GM19395 (cell line): ENCODE data around the gene LAMA1.
"Not testable (repeated sequence)": the region's sequence is repeated elsewhere in the genome, so short reads cannot be mapped to it uniquely, and the experiment has no call there.

ENCODE experiments used
- ATAC-seq: cut with Tn5 transposase; IDR thresholded peaks from one replicate; pipeline ENCODE4 v1.9.1; 2021; ENCODE audit warnings: mild to moderate bottlenecking, moderate library complexity; ENCODE audit not compliant: unreplicated experiment

LAMA1 gene

GRCh38 chr18:6949800-6950586 lies 167.6 kb downstream of the LAMA1 start:
- ATAC-seq: no peak

- ATAC-seq: no peak
These were observed 169.1 kb downstream of the LAMA1 start for GRCh38 chr18:6948281-6949055.

DNA sequence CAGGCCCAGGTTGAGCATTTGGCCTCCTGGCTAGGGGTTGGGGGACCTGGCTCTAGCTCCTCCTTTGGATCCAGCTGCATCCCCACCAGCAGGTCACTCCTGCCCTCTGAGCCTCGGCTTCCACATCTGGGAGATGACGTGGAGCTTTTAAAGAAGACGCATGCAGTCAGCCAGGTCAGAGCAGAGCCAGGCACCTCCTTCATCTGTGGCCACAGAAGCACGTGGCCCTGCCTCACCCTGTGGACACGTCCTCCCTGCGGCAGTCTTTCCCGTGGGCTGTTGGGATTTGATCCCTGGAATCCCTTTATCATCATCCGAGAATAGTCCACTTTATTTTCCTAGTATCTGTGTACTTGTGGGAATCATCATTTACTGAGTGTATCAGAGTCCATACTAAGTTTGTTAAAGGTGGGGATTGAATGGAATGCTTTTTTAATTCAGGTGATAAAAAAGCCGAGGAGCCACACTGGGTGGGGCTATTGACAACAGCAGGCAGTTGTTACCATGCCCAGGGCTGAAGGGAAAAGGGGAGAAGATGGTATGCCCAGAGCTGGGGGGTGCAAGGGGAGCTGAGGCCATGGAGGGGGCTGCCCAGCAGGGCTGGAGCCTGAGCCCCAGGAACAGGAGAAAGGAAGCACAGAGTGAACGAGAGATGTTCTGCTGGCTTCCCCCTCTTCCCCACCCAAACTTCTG lies 170.1 kb downstream of the LAMA1 start:
- ATAC-seq: no peak

GRCh38 chr18:6943143-6943542 lies 174.5 kb downstream of the LAMA1 start:
- no peak for ATAC-seq

GRCh38 chr18:6942742-6943141 lies 174.9 kb downstream of the LAMA1 start:
- ATAC-seq: no peak

DNA sequence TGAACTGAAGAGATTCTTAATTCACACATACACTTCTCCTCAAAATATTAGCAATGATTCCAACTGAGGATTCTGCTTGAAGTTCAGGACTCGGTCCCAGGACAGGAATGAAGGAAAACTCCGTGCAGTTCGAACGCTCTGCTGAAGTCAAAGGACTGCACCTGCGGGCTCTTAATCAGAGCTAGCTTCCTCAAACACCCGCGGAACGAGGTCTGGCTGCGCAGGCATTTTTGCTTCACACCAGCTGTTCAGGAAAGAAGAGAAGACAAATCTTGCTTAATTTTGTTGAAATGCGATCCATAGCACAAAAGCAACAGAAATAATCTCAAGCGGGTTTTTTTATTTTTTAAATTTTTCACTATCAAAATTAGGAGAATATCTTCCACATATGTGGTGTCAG lies 175.6 kb downstream of the LAMA1 start:
- ATAC-seq: no peak

DNA sequence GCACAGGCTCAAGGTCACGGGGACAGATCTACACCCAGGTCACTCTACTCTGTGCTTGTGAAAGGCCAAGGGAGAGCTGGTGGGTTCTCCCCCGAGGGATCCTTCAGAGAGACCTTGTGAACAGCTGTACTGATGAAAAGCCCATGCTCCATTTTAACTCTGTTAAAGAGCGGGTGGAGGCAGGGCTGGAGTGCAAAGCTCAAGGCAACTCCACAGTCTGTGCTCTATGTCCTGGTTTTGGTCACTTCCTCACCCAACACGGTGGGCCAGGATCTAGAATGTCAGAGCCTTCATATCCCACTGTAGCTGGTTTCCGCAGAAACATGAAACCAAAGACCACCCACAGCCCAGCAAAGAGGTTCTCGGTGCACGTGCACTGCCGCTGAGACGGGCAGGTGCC lies 177.1 kb downstream of the LAMA1 start:
- ATAC-seq: no peak

GRCh38 chr18:6939972-6940371 lies 177.6 kb downstream of the LAMA1 start:
- ATAC-seq: no peak

DNA sequence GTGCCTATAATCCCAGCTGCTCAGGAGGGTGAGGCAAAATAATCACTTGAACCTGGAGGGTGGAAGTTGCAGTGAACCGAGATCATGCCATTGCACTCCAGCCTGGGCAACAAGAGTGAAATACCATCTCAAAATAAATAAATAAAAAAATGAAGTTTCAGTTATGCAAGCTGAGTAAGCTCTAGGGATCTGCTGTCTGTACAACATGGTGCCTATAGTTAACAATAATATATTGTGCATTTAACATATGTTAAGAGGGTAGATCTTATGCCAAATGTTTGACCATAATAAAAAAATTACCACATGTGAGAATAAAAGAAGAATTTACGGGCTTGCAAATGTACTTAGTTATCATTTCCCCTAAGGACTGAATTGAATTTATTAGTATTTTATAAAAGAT lies 179.2 kb downstream of the LAMA1 start:
- not testable (repeated sequence) for ATAC-seq

GRCh38 chr18:6938003-6938402 lies 179.6 kb downstream of the LAMA1 start:
- no peak for ATAC-seq

DNA sequence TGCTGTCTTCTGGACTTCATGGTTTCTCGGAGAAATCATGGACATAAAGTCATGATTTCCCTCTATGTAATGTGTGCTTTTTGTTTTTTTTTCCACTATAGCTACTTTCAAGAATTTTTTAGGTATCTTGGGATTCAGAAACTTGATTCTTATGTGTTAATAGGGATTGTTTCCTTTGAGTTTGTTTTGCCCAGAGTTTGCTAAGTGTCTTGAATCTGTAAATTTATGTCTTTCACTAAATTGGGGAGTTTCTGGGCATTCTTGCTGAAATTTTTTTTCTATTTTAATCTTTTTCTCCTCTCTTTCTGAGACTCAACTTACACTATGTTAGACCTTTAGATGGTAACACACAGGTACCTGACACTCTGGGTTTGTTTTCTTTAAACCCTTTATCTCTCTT lies 182.7 kb downstream of the LAMA1 start:
- ATAC-seq: no peak

GRCh38 chr18:6929370-6930102 lies 188.1 kb downstream of the LAMA1 start:
- ATAC-seq: no peak

DNA sequence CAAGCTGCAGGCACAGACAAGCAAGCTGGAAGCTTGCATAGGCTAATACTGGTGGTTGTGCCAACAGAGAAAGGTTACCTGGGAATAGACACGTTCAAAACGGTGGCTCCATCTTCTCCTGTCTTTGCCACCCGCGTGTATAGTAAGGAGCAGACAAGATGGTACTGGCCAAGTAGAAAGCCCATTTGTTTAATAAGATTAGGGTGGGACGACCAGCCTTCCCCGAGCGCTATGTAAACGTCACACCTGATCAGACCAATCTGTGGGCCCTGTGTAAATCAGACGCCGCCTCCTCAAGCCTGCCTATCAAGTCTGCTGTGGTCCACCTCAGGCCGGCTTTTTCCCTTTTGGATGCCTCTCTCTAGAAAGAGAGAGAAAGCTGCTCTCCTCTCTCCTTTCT lies 189.2 kb downstream of the LAMA1 start:
- no peak for ATAC-seq

- no peak for ATAC-seq
These were observed 190.4 kb downstream of the LAMA1 start for GRCh38 chr18:6927153-6927552.

DNA sequence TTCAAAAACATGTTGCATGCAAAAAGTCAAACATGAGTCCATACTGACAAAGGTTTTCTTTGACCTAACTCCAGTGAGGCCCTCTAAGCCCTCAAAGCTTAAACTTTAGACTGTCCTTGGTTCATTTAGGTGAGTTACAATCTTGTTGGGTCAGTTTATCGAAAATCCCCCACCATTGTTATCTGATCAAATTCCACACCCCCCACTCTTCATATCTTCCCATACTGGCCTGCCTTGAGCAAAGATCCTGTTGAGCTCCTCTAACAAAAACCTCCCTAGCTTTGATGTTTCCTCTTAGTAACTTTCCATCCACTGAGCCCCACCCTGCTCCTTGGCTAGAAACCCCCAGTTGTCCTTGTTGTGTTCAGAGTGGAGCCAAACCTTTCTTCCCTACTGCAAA lies 194.4 kb downstream of the LAMA1 start:
- no peak for ATAC-seq

GRCh38 chr18:6921571-6921970 lies 196.0 kb downstream of the LAMA1 start:
- no peak for ATAC-seq

DNA sequence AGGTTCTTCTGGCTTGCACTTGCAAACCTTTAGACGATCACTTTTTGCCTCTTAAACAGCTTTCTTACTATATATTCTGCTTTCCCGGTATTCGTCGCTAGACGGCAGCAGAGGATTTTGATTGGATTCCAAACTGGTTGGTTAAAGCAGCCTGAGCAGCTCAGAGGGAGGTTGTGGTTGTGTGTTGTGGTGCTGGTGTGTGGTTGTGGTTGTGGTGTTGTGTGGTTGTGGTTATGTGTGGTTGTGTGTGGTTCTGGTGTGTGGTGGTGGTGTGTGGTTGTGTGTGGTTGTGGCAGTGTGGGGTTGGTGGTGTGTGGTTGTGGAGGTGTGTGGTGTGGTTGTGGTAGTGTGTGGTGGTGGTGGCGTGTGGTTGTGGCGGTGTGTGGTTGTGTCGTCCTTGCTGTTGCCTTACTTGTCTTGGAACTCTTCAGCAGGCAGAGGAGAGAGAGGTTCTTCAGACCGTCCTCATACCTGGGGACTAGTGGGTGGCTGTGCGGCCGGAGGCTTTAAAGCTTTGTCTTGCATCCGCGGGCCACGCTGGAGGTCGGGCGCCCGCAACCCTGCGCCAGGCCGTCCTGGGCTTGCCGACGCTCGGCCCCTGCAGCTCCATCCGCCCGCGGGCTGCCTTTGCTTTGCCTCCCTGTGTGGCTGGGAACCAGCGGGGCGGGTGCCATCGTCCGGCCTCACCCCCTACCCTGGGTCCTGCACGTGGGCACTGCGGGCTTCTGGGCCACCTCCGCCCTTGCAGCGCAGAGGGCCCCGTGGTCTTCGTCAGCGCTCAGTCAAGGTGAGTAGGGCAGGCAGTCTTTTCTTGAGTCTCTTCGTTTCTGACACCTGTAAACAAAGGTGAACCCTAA lies 197.3 kb downstream of the LAMA1 start:
- ATAC-seq: no peak

DNA sequence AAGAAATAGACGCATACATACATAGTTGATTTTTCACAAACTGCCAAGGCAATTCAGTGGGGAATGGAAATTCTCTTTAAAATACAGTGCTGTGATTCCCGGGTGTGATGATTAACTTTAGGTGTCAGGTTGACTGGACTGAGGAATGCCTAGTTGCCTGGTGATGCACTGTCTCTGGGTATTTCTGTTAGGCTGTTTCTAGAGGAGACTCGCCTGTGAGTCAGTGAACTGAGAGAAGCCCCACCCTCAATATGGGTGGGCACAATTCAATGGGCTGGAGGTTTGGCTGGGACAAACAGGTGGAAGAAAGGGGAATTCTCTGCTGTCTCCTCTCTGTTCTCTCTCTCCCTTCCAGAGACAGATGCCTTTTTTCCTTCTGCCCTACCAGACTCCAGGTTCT lies 200.5 kb downstream of the LAMA1 start:
- ATAC-seq: no peak

DNA sequence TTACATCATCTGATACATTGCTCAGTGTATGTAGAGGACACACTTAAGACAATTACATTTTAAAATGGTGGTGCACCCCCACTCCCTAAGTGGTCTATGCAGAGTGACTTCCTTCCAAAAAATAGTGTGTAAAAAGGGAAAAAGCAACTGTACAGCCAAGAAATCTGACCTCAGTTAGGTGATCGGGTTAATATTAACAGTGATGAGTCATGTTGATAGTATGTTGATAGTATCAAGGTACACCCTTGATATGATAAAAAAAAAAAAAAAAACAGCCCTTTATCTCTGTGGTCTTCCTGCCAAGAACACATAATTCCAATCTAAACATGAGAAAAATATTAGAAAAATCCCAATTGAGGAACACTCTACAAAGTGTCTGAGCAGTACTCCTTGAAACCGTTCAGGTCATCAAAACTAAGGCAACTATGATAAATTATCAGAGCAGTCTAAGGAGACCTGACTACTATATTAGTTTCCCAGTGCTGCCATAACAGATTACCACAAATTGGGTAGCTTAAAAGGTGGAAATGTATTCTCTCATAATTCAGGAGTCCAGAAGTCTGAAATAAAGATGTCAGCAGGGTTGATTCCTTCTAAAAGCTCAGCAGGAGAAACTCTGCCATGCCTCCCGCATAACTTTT lies 216.2 kb downstream of the LAMA1 start:
- ATAC-seq: no peak

DNA sequence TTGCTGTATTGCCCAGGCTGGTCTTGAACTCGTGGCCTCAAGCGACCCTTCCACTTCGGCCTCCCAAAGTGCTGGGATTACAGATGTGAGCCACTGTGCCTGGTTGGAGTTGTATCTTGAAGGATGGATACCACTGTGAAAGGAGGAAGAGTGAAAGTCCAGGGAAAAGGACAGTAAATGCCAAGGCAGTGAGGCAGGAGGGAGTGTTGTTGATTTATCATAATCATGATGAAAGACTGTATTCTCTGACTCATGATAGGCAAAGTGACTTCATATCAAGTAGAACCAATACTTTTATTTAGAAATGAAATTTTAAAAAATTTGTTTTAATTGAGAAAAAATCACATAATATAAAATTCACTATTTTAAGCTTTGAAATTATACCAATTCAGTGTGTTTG lies 225.8 kb downstream of the LAMA1 start:
- no peak for ATAC-seq
